KMS-11 (cell line): ENCODE results near the gene USP11.

ENCODE experiments used
- H2AFZ ChIP-seq: fragments of 200-600 bp; sonication (generic); 2 replicates; pipeline ENCODE4 v1.6.1; 2016; ENCODE audit warnings: antibody characterized with exemption, mixed run types, low read depth
- H3K27ac ChIP-seq: fragments of 200-600 bp; sonication (generic); 2 replicates; pipeline ENCODE4 v1.6.1; 2016; ENCODE audit warnings: mild to moderate bottlenecking, mixed run types
- H3K27me3 ChIP-seq: fragments of 200-600 bp; sonication (generic); 2 replicates; pipeline ENCODE4 v1.6.1; 2017; ENCODE audit warnings: mild to moderate bottlenecking, low read depth, mixed run types, moderate library complexity; ENCODE audit not compliant: insufficient read depth
- H3K36me3 ChIP-seq: fragments of 200-600 bp; sonication (generic); 2 replicates; pipeline ENCODE4 v1.6.1; 2017; ENCODE audit warnings: mild to moderate bottlenecking, mixed run types; ENCODE audit not compliant: insufficient read depth
- H3K4me1 ChIP-seq: fragments of 200-600 bp; sonication (generic); 2 replicates; pipeline ENCODE4 v1.6.1; 2016; ENCODE audit warnings: mild to moderate bottlenecking, low read depth, mixed run types; ENCODE audit not compliant: poor library complexity, severe bottlenecking
- H3K4me2 ChIP-seq: fragments of 200-600 bp; sonication (generic); 2 replicates; pipeline ENCODE4 v1.7.0; 2016; ENCODE audit warnings: mild to moderate bottlenecking, mixed run types
- H3K4me3 ChIP-seq: fragments of 200-600 bp; sonication (generic); IDR thresholded peaks from 2 replicates; pipeline ENCODE4 v1.6.1; 2017; ENCODE audit warnings: low read depth, low read length, mixed read lengths; ENCODE audit not compliant: insufficient read depth
- H3K79me2 ChIP-seq: fragments of 200-600 bp; sonication (generic); 2 replicates; pipeline ENCODE4 v1.6.1; 2016; ENCODE audit warnings: low read depth, mixed run types; ENCODE audit not compliant: insufficient read depth
- H3K9ac ChIP-seq: fragments of 200-600 bp; sonication (generic); 2 replicates; pipeline ENCODE4 v1.6.1; 2016; ENCODE audit warnings: mild to moderate bottlenecking, mixed run types
- H4K20me1 ChIP-seq: fragments of 200-600 bp; sonication (generic); 2 replicates; pipeline ENCODE4 v1.6.1; 2016; ENCODE audit warnings: mild to moderate bottlenecking, mixed run types; ENCODE audit not compliant: insufficient read depth
- TF ChIP-seq, protein P1 (sequence below): fragments of 200-600 bp; sonication (generic); conservative IDR thresholded peaks from 2 replicates; pipeline ENCODE4 v1.6.1; 2017; ENCODE audit warnings: low read depth, mild to moderate bottlenecking, antibody characterized with exemption, low read length, moderate library complexity, mixed read lengths

USP11 gene

DNA sequence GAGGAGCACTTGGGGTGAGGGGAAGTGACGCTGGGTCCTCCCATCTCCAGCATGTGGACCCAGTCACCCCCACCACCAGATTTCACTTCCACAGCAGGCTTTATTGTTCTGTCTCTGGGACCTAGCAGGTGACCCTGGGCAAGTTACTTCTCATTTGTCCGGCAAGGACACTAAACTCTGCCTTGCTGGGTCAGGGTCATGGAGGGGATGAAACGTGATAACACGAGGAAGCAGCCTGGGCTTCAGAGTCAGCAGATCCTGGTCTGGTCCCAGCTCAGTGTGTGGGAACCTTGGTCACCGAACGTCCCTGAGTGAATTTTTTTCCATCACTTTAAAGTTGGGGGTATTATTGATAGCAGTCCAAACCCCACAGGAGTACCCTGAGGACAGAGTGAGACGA, 35.3 kb upstream of the USP11 start:
- Histone ChIP-seq H3K4me2 (no peak overlapping the region), H3K9ac (no peak overlapping the region), H3K27ac (no peak overlapping the region), H3K79me2 (peaks cover 47% of the 10 kb centered on the region), H4K20me1 (no peaks in the 10 kb centered on the region), H3K27me3 (no peaks in the 10 kb centered on the region), H3K36me3 (no peaks in the 10 kb centered on the region), H3K4me3 (no peak overlapping the region), H2AFZ (no peak overlapping the region), H3K4me1 (peaks cover 37% of the 10 kb centered on the region)
- TF ChIP-seq, protein P1, sequence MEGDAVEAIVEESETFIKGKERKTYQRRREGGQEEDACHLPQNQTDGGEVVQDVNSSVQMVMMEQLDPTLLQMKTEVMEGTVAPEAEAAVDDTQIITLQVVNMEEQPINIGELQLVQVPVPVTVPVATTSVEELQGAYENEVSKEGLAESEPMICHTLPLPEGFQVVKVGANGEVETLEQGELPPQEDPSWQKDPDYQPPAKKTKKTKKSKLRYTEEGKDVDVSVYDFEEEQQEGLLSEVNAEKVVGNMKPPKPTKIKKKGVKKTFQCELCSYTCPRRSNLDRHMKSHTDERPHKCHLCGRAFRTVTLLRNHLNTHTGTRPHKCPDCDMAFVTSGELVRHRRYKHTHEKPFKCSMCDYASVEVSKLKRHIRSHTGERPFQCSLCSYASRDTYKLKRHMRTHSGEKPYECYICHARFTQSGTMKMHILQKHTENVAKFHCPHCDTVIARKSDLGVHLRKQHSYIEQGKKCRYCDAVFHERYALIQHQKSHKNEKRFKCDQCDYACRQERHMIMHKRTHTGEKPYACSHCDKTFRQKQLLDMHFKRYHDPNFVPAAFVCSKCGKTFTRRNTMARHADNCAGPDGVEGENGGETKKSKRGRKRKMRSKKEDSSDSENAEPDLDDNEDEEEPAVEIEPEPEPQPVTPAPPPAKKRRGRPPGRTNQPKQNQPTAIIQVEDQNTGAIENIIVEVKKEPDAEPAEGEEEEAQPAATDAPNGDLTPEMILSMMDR = no peak

DNA sequence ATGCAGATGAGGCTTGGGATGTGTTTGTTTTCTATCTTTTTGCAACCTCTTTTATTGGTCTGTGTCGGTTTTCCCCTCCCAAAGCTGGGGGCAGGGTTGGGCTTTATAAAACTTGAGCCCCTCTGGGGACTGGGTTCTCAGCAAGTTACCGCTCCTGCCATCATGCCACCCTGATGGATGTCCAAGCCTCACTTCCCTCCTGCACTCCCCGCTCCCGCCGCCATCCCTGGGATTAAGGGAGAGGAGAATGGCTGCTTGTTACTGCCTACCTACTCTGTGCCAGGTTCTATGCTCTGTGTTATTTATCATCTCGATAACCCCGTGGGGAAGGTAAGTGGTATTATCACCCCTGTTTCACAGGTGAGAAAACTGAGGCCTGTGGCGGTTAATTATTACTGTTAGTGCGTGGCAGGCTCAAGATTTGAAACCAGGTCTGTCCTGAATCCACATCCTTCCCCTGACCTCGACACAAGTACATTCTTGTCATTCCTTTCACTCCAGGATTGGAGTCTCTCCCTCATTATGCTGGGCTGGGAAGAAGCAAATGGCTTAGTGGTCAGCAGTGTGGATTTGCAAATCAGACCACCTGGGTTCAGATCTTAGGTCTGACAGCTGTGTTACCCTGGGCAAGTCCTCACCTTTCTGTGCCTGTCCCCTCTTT, 34.7 kb upstream of the USP11 start:
- no peak overlapping the region for H3K27ac ChIP-seq
- TF ChIP-seq, protein P1 = no peak
- no peak overlapping the region for H2AFZ ChIP-seq
- H3K9ac ChIP-seq = no peak overlapping the region
- peaks cover 30% of the 10 kb centered on the region for H3K4me1 ChIP-seq
- H3K4me3 ChIP-seq = no peak overlapping the region
- peaks cover 47% of the 10 kb centered on the region for H3K79me2 ChIP-seq
- no peaks in the 10 kb centered on the region for H3K27me3 ChIP-seq
- H3K36me3 ChIP-seq = no peaks in the 10 kb centered on the region
- H3K4me2 ChIP-seq = no peak overlapping the region
- H4K20me1 ChIP-seq = no peaks in the 10 kb centered on the region

DNA sequence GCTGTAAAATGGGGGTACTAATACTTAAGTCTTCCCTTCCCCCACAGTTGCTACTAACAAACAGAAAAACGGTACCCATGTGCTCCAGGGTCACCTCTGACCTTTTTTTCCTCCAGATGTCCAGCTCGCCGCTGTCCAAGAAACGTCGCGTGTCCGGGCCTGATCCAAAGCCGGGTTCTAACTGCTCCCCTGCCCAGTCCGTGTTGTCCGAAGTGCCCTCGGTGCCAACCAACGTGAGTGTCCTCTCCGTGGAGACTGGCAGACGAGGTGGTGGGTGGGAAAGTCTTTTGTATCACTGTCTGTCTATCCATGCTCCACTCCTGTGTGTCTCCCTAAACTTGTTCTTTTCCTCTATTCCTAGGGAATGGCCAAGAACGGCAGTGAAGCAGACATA, 34.1 kb upstream of the USP11 start:
- Histone ChIP-seq H3K27me3 (no peaks in the 10 kb centered on the region), H3K36me3 (no peaks in the 10 kb centered on the region), H3K4me1 (peaks cover 29% of the 10 kb centered on the region), H4K20me1 (no peaks in the 10 kb centered on the region), H3K4me2 (no peak overlapping the region), H2AFZ (no peak overlapping the region), H3K9ac (no peak overlapping the region), H3K79me2 (peaks cover 47% of the 10 kb centered on the region), H3K4me3 (no peak overlapping the region), H3K27ac (no peak overlapping the region)
- TF ChIP-seq, protein P1 = no peak

DNA sequence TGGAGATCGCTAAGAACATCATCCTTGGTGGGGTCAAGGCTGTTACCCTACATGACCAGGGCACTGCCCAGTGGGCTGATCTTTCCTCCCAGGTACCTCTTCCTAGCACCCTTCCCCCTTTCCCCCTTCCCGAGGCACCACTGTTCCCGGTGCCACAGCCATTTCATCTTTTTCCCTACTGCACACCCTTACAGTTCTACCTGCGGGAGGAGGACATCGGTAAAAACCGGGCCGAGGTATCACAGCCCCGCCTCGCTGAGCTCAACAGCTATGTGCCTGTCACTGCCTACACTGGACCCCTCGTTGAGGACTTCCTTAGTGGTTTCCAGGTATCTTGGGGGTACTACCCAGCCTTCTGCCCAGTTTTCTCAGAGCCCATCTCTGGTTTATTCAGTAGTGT, 33.5 kb upstream of the USP11 start:
- no peak overlapping the region for H3K4me2 ChIP-seq
- no peak overlapping the region for H3K4me3 ChIP-seq
- H3K4me1 ChIP-seq = peaks cover 29% of the 10 kb centered on the region
- TF ChIP-seq, protein P1 = no peak
- no peak overlapping the region for H3K9ac ChIP-seq
- no peaks in the 10 kb centered on the region for H3K27me3 ChIP-seq
- H2AFZ ChIP-seq = no peak overlapping the region
- no peak overlapping the region for H3K27ac ChIP-seq
- H3K79me2 ChIP-seq = peaks cover 41% of the 10 kb centered on the region
- H4K20me1 ChIP-seq = no peaks in the 10 kb centered on the region
- no peaks in the 10 kb centered on the region for H3K36me3 ChIP-seq
